Choroid plexus epithelial cell (primary cell): ENCODE data around the gene GABPB1.

Experiments used
- DNase-seq: peaks from one replicate; pipeline ENCODE4 v3.0.0-alpha.2; 2010; ENCODE audit warnings: low read depth
- H3K4me3 ChIP-seq: 2 replicates; pipeline ENCODE4 v1.5.1; 2011; ENCODE audit warnings: low read depth, mild to moderate bottlenecking, control low read depth, low read length, moderate library complexity
- CTCF ChIP-seq: conservative IDR thresholded peaks from 2 replicates; pipeline ENCODE4 v1.5.1; 2011; ENCODE audit warnings: low read depth, mild to moderate bottlenecking, control low read depth, inconsistent platforms, low read length, moderate library complexity

GABPB1 gene

DNA sequence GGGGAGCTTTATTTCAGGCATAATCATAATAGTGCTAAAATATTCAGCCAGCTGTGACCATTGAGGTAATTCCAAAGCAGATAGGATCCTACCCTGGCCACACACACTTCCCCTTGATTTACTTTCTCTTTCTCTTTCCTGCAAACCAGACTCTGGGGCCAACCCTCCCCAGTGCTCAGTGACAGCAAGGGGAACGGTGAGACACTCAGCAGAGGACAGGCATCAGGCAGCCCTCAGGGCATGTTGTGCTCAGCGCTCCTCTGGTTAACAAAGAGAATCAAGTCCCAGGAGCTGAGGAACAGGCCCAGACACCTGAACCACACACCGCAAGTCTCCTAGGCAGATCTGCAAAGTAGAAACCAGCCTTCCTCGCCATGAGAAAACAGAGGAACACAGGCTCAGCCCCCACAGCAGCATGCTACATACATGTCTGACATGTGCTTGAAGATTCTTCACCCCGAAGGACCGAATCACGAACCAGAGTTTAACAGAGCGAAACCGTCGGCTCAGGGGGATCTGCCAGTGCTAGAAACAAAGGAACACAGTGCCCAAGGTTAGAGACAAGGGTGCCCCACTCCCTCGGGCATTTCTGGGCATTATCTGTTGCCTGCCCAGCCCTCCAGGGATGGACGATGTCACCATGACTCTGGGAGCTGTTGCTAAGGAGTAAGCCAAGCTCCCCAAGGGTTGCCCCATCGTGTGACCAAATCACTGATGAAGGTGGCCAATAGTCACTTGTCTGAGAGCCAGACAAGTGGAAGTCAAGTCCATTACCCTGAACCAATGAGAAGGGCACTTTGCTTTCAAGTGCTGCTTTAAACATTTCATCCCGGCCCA, 107.0 kb downstream of the GABPB1 start:
- no peak overlapping the region for H3K4me3 ChIP-seq
- DNase-seq = peak; percentile 27

DNA sequence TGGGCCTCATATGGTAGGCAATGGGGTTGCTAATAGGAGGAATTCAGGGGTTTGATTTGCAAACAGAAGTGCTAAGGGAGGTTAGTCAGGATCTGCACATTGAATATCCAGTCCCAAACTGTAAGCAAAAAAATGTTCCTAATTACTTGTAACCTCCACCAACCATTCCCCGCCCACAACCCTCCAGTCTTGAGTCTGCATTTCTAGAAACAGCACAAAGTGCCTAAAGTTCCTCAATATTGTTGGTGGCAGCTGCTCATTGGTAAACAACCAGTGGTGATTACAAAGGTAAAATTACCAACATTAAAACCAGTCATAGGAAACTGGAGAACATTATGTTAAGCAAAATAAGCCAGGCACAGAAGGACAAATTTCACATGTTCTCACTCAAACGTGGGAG, 108.4 kb downstream of the GABPB1 start:
- TF ChIP-seq CTCF = no peak
- H3K4me3 ChIP-seq = no peak overlapping the region
- no peak for DNase-seq

More for the DNA sequence above, 107.0 kb downstream of the GABPB1 start:
- no peak for TF ChIP-seq CTCF

GRCh38 chr15:50244959-50245624, 109.9 kb downstream of the GABPB1 start:
- no peak for DNase-seq
- no peak overlapping the region for H3K4me3 ChIP-seq
- no peak for TF ChIP-seq CTCF

DNA sequence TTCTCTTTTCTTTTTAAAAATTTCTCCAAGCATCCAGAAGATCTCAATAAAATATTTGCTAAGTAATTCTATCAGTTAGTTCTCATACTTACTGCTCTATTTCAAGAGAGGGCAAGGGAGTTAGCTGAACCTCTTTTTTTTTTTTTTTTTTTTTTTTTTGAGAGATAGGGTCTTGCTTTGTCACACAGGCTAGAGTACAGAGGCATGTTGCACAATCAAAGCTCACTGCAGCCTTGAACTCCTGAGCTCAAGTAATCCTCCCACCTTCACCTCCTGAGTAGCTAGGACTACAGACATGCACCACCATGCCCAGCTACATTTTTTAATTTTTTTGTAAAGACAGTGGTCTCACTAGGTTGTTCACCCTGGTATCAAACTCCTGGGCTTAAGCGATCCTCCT, 110.8 kb downstream of the GABPB1 start:
- no peak for DNase-seq
- no peak for TF ChIP-seq CTCF
- no peak overlapping the region for H3K4me3 ChIP-seq

- no peak for TF ChIP-seq CTCF
- peak; percentile 43 for DNase-seq
- H3K4me3 ChIP-seq = no peak overlapping the region
Measured at GRCh38 chr15:50241684-50242450, 113.1 kb downstream of the GABPB1 start.

- DNase-seq = no peak
- no peak overlapping the region for H3K4me3 ChIP-seq
- no peak for TF ChIP-seq CTCF
Measured at GRCh38 chr15:50238255-50238654, 116.7 kb downstream of the GABPB1 start.
